SU-DHL-6 (cell line): ENCODE measurements around the gene KRT25.

Source experiments
- EZH2phosphoT487 ChIP-seq: fragments of 200-600 bp; sonication (generic), shearing (Covaris generic); conservative IDR thresholded peaks from 2 replicates; pipeline ENCODE4 v1.6.1; 2018; ENCODE audit warnings: mild to moderate bottlenecking, antibody characterized with exemption, low read length, moderate library complexity, mixed read lengths
- TF ChIP-seq, protein P1 (sequence below): fragments of 200-600 bp; sonication (generic); IDR thresholded peaks from one replicate; pipeline ENCODE4 v1.5.1; 2017; ENCODE audit warnings: antibody characterized with exemption, mild to moderate bottlenecking, low read length, moderate library complexity; ENCODE audit not compliant: insufficient read depth, poor library complexity, severe bottlenecking

DNA sequence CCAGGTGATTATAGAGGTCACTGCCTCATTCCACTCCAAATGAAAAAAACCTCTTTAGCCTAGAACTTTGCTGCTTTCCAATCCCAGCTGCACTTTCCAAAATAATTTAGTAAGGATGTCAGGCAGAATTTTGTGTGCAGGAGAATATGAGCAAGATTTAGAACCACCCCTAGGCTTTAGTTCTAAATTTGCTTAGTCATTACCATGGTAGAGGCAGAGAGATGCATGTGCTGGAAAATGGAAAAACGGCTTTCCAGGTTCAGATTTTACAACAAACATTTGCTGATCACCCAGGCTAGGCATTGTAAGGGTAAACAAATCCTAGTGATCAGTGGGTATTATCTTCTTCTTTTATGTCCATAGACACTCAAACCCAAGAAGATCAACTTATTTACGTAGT is 10.5 kb upstream of the KRT25 start:
- TF ChIP-seq, protein P1, sequence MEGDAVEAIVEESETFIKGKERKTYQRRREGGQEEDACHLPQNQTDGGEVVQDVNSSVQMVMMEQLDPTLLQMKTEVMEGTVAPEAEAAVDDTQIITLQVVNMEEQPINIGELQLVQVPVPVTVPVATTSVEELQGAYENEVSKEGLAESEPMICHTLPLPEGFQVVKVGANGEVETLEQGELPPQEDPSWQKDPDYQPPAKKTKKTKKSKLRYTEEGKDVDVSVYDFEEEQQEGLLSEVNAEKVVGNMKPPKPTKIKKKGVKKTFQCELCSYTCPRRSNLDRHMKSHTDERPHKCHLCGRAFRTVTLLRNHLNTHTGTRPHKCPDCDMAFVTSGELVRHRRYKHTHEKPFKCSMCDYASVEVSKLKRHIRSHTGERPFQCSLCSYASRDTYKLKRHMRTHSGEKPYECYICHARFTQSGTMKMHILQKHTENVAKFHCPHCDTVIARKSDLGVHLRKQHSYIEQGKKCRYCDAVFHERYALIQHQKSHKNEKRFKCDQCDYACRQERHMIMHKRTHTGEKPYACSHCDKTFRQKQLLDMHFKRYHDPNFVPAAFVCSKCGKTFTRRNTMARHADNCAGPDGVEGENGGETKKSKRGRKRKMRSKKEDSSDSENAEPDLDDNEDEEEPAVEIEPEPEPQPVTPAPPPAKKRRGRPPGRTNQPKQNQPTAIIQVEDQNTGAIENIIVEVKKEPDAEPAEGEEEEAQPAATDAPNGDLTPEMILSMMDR: no peak
- no peak for TF ChIP-seq EZH2phosphoT487
